Activated naive CD4-positive, alpha-beta T cell treated with Interleukin-2 at 50 U/mL for 16 hours (primary cell): ENCODE data around the gene KCTD10.
"Not testable (repeated sequence)": the region's sequence is repeated elsewhere in the genome, so short reads cannot be mapped to it uniquely, and the experiment has no call there.

ENCODE experiments used
- DNase-seq: peaks from one replicate; pipeline ENCODE4 v3.0.0-alpha.2; 2020

The KCTD10 gene

DNA sequence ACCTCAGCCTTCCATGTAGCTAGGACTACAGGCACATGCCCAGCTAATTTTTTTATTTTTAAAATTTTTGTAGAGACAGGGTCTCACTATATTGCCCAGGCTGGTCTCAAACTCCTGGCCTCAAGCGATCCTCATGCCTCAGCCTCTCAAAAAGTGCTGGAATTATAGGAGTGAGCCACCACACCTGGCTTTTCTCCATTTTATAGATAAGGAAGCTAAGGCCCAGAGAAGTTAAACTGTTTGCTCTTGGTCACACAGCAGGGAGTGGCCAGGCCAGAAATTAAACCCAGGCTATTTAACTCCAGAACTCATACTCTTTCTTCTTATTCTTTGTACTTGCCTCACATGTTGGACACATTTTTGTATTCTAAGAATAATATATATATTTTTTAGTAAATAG lies 16.8 kb upstream of the KCTD10 start:
- DNase-seq = no peak

GRCh38 chr12:109493090-109493489 lies 16.0 kb upstream of the KCTD10 start:
- DNase-seq = no peak

DNA sequence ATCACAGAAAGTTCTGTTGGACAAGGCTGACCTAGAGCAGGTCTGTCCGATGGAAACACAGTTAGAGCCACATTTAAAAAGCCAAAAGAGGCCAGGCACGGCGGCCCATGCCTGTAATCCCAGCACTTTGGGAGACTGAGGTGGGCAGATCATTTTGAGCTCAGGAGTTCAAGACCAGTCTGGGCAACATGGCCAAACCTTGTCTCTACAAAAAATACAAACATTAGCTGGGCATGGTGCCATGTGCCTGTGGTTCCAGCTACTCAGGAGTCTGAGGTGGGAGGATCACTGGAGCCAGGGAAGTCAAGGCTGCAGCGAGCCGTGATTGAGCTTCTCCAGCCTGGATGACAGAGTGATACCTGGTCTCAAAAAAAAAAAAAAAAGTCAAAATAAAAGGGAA lies 15.3 kb upstream of the KCTD10 start:
- no peak for DNase-seq

GRCh38 chr12:109491671-109492070 lies 14.6 kb upstream of the KCTD10 start:
- no peak for DNase-seq

DNA sequence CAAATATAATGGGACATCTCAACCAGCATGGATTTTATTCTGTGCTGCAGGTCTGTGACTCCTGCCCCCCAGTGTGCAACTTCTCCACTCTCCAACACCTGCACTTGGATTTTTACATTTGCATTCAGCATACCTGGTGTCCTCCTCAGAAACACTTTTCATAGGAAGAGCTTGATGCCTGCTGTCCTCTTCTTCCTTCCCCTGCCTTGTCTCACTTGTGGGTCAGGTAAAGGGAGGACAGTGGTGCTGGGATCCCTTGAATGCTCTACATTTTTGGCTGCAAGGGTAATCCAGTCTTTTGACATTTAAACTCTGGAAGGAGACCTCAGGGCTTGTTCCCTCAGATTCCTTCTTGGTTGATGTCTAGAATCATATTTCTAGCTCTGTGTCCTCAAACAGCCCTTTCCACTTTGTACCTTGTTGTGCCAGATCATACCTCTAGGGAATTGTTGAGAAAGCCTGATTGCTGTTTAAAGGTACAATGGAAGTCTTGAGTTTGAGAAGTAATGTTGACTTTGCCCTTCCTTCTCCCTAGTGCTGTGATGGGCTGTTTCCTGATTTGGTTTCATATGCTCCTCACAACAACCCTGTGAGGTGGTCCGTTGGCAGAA lies 13.0 kb upstream of the KCTD10 start:
- DNase-seq = no peak

DNA sequence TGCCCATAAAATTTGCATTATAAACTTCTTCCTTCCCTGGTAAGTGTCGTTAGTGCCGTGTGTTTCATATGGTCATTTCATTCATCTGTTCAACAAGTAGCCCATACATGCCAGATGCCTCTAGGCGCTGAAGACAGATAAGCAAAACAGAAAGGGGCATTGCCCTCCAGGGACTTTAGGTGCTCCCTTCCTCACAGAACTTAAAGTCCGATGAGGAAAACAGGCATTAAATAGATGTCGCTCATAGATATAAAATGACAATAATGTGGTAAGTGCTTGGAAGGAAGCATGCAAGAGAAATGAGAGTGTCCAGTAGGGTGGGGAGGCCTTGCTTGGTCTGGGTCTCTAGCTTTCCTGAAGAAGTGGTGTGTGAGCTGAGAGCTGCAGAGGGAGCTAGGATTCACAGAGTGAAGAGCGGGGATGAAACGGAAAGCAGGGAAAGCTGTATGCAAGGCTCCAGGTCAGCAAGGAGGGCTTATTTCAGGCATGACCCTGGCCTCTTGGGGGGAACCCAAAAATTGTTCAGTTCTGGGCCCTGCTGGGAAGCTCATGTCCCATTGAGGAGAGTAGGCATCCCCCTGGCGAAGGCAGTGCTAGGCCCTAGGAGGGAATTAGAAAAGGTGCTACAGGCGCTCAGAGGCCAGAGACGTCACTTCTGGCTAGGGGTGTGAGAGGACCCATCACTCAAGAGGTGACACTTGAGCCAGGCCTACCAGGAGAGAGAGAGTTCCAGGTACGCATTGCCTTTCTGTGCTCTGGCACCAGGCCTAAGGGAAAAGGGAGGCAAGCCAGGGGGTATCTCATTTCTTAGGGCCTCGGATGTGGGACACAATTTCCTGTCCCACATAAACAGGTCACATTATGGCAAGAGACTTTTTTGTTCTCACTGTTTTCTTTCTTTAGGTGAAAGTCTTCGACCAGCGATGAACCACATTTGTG lies 12.2 kb upstream of the KCTD10 start:
- no peak for DNase-seq

DNA sequence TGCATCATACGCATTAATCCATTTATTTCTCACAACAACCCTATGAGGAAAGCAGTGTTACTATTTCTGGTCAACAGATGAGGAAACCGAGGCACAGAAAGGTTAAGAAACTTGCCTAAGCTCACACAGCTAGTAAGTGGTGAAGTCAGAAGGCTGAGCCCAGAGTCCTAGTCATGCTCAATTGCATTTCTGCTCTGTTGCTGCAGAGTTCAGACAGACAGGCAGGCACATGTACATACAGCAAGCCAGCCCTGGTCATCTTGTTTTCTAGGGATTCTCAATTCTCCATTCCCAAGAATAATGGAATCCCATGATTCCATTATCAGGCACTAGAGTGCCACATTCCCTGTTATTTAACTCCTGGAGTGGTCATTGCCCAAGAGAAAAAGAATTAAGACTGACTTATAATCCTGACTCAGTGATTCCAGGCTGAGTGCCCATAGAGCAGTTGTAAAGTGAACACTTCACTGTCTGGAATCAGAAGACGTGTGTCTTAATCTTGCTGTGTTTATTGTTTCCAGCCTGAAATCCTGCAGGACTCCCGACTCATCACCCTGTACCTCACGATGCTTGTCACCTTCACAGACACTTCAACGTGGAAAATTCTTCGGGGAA lies 11.1 kb upstream of the KCTD10 start:
- no peak for DNase-seq

GRCh38 chr12:109487181-109488050 lies 10.3 kb upstream of the KCTD10 start:
- DNase-seq = no peak

GRCh38 chr12:109485201-109485600 lies 8.1 kb upstream of the KCTD10 start:
- no peak for DNase-seq

DNA sequence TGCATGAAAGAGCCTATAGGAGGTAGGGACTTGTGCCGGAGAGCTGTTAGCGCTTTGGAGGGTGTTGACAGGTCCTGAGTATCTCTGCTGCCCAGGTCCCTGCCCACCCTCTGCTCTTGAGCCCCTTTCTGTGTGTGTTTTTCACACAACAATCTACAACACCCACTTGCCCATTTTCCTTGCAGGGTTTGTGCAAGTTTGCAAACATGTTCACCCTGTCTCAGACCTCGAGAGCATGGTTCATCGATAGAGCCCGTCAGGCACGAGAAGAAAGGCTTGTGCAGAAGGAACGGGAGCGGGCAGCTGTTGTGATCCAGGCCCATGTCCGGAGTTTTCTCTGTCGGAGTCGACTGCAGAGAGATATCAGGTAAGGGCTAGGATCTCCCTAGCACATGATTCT lies 6.2 kb upstream of the KCTD10 start:
- no peak for DNase-seq

DNA sequence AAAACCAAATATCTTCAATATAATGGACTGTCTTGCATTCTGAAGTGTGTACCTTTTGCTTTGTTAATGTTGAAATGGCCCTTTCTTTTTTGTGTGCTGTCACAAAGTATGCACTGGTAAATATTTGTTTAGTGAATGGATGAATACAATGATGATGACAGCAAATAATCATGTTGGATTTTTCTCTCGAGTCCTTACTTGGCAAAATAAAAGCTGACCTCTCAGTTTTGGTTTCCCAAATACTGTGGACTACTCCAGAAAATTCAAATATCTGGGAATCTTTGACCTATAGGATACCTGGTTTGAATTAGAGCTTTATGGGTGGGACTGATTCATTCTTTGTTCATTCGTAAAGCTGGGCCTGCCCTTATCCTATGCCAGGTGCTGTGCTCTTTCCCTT lies 5.8 kb upstream of the KCTD10 start:
- no peak for DNase-seq

- DNase-seq = no peak
These were observed 5.4 kb upstream of the KCTD10 start for GRCh38 chr12:109482491-109482890.

- no peak for DNase-seq
These were observed 4.8 kb upstream of the KCTD10 start for GRCh38 chr12:109481863-109482262.

- DNase-seq = no peak
These were observed 3.3 kb upstream of the KCTD10 start for GRCh38 chr12:109480356-109480755.

GRCh38 chr12:109479761-109480160 lies 2.7 kb upstream of the KCTD10 start:
- DNase-seq = no peak

DNA sequence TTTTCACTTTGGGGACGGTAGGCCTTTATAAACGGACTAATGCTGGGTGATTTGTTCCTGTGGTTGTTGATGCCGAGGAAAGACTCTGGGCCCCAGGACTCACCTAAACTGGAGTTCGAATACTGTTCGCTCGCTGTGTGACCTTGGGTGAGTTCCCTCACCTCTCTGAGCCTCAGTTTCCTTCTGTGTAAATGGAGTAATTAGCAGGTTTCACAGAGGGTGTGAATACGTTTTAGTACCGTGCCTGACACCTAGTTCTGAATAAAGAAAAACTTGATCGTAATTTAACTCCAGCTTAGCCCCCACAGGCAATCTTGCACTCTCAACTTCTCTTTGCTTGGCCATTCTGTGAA lies 839 bp upstream of the KCTD10 start:
- no peak for DNase-seq

DNA sequence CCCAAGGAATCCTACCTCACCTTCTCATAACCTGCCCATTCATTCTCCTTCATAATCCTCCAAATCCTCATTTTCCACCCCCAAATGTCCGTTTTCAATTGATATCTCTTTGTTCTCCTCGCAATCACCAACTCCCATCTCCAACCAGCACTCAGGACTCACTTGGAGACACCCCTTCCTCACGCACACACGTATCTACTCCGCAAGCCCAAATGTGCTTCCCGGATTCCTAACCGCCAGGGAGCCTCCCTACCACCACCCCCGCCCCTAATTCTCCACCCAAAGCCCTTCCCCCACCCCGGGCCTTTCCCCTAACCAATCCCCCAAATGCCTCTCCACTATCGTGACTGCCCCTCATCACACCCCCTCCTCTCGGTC lies 304 bp downstream of the KCTD10 start:
- no peak for DNase-seq

- DNase-seq = no peak
These were observed 900 bp downstream of the KCTD10 start for GRCh38 chr12:109475993-109476806.

DNA sequence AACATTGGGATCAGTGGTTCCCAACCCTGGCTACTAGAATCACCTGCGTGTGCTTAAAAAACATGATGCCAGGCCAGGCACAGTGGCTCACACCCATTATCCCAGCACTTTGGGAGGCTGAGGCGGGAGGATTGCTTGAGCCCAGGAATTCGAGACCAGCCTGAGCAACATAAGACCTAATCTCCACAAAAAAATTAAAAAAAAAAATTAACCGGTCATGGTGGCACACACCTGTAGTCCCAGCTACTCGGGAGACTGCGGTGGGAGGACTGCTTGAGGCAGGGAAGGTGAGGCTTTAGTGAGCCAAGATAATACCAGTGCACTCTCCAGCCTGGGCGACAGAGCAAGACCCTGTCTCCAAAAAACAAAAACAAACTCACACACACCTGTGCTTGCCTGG lies 2.0 kb downstream of the KCTD10 start:
- DNase-seq = no peak

DNA sequence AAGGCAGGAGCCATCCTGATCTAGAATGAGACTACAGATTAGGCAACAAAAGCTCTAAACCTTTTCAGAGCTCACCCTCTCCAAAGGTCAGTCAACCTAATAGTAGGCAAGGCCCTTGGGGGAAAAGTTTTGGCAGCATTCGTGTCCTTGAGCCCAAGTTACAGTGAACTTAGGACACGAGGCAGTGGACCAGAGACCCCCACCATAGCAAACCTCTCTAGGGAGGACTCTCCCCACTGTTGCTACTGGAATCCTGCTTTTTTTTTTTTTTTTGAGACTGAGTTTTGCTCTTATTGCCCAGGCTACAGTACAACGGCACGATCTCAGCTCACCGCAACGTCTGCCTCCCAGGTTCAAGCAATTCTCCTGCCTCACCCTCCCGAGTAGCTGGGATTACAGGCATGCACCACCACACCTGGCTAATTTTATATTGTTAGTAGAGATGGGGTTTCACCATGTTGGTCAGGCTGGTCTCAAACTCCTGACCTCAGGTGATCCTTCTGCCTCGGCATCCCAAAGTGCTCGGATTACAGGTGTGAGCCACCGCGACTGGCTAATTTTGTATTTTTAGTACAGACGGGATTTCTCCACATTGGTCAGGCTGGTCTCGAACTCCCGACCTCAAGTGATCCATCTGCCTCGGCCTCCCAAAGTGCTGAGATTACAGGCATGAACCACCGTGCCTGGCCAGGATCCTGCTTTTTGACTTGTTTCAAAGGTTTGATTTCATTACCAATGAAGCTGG lies 3.4 kb downstream of the KCTD10 start:
- DNase-seq = not testable (repeated sequence)

DNA sequence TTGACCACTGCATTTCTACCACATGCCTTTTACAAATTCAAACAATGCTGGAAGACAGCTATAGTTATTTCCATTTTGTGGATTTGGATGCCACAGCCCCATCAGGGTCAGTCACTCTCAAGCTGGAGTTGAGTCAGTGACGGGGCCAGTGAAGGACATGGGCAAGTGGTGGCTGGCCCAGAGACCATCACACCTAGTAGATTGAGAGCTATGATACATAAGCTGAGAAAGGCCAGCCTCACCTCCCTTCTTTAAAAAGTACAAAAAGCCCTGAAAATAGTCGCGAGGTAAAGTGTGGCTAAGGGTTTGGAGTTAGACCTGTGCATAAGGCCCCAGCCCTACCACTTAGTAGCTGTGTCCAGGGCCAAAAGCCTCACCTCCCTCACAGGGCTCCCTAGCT lies 4.1 kb downstream of the KCTD10 start:
- no peak for DNase-seq

GRCh38 chr12:109469517-109469916 lies 7.6 kb downstream of the KCTD10 start:
- no peak for DNase-seq
